DOHH2 (cell line): ENCODE measurements around the gene TSPAN17.

Experiments used
- H3F3A ChIP-seq: fragments of 200-600 bp; sonication (generic), shearing (Covaris generic); 2 replicates; pipeline ENCODE4 v1.6.0; 2016; ENCODE audit warnings: antibody characterized with exemption, mild to moderate bottlenecking; ENCODE audit not compliant: control insufficient read depth, insufficient read depth
- H3K27ac ChIP-seq: fragments of 200-600 bp; sonication (generic); 2 replicates; pipeline ENCODE4 v1.5.1; 2014; ENCODE audit warnings: low read depth, mild to moderate bottlenecking, low read length, moderate library complexity
- H3K27me3 ChIP-seq: fragments of 200-600 bp; sonication (generic); 2 replicates; pipeline ENCODE4 v1.6.1; 2014; ENCODE audit warnings: mild to moderate bottlenecking, low read length, mixed read lengths; ENCODE audit not compliant: control insufficient read depth
- H3K36me3 ChIP-seq: fragments of 200-600 bp; sonication (generic); 2 replicates; pipeline ENCODE4 v1.6.1; 2014; ENCODE audit warnings: mild to moderate bottlenecking, low read length, moderate library complexity, mixed read lengths; ENCODE audit not compliant: control insufficient read depth
- H3K4me1 ChIP-seq: fragments of 200-600 bp; sonication (generic); 2 replicates; pipeline ENCODE4 v1.6.1; 2014; ENCODE audit warnings: mild to moderate bottlenecking, low read length, mixed read lengths; ENCODE audit not compliant: control insufficient read depth
- H3K4me2 ChIP-seq: fragments of 200-600 bp; sonication (generic); 2 replicates; pipeline ENCODE4 v1.6.0; 2014; ENCODE audit warnings: mild to moderate bottlenecking, low read length, moderate library complexity
- H3K4me3 ChIP-seq: fragments of 200-600 bp; sonication (generic); 2 replicates; pipeline ENCODE4 v1.5.1; 2014; ENCODE audit warnings: mild to moderate bottlenecking, low read length, mixed read lengths
- H3K79me2 ChIP-seq: fragments of 200-600 bp; sonication (generic); 2 replicates; pipeline ENCODE4 v1.6.1; 2014; ENCODE audit warnings: mild to moderate bottlenecking, low read length, mixed read lengths; ENCODE audit not compliant: control insufficient read depth
- H3K9me2 ChIP-seq: fragments of 200-600 bp; sonication (generic); replicated peaks from 2 replicates; pipeline ENCODE4 v1.6.1; 2014; ENCODE audit warnings: mild to moderate bottlenecking, low read length, mixed read lengths; ENCODE audit not compliant: control insufficient read depth
- H3K9me3 ChIP-seq: fragments of 200-600 bp; sonication (generic); 2 replicates; pipeline ENCODE4 v1.6.1; 2014; ENCODE audit warnings: antibody characterized with exemption, low read length, mixed read lengths; ENCODE audit not compliant: control insufficient read depth, insufficient read depth
- H4K20me1 ChIP-seq: fragments of 200-600 bp; sonication (generic); 2 replicates; pipeline ENCODE4 v1.6.0; 2014; ENCODE audit warnings: low read depth, mild to moderate bottlenecking, antibody characterized with exemption, low read length, moderate library complexity; ENCODE audit not compliant: control insufficient read depth, insufficient read depth
- CTCF ChIP-seq: fragments of 200-600 bp; sonication (generic); IDR thresholded peaks from one replicate; pipeline ENCODE4 v1.5.1; 2014; ENCODE audit warnings: antibody characterized with exemption, mild to moderate bottlenecking, low read depth, low read length; ENCODE audit not compliant: poor library complexity, severe bottlenecking
- EZH2phosphoT487 ChIP-seq: fragments of 200-600 bp; sonication (generic); IDR thresholded peaks from 2 replicates; pipeline ENCODE4 v1.6.1; 2017; ENCODE audit warnings: borderline replicate concordance, mild to moderate bottlenecking, antibody characterized with exemption, low read length, moderate library complexity, mixed read lengths

TSPAN17 gene

GRCh38 chr5:176660860-176661641 is 13.8 kb downstream of the TSPAN17 start:
- peaks cover 3% of the 10 kb centered on the region; the same call in 1 of the 2 replicates for H3K27me3 ChIP-seq
- no peaks in the 10 kb centered on the region for H3F3A ChIP-seq
- no peaks in the 10 kb centered on the region for H3K36me3 ChIP-seq
- H3K9me3 ChIP-seq: no peaks in the 10 kb centered on the region
- peaks cover 3% of the 10 kb centered on the region; the same call in 1 of the 2 replicates for H4K20me1 ChIP-seq
- H3K27ac ChIP-seq: no peak overlapping the region
- no peaks in the 10 kb centered on the region for H3K9me2 ChIP-seq
- no peak overlapping the region for H3K4me2 ChIP-seq
- no peaks in the 10 kb centered on the region for H3K4me1 ChIP-seq
- H3K79me2 ChIP-seq: no peaks in the 10 kb centered on the region
- no peak overlapping the region for H3K4me3 ChIP-seq
- peak; percentile 98 for TF ChIP-seq CTCF
- no peak for TF ChIP-seq EZH2phosphoT487

- Histone ChIP-seq H3K4me1 (no peaks in the 10 kb centered on the region), H3F3A (no peaks in the 10 kb centered on the region), H3K36me3 (no peaks in the 10 kb centered on the region), H3K4me3 (no peak overlapping the region), H3K79me2 (no peaks in the 10 kb centered on the region), H4K20me1 (peaks cover 3% of the 10 kb centered on the region; the same call in 1 of the 2 replicates), H3K27me3 (peaks cover 3% of the 10 kb centered on the region; the same call in 1 of the 2 replicates), H3K4me2 (no peak overlapping the region), H3K9me3 (no peaks in the 10 kb centered on the region), H3K9me2 (no peaks in the 10 kb centered on the region), H3K27ac (no peak overlapping the region)
- TF ChIP-seq CTCF: no peak
- no peak for TF ChIP-seq EZH2phosphoT487
Measured at GRCh38 chr5:176661676-176662075, 14.4 kb downstream of the TSPAN17 start.

GRCh38 chr5:176662371-176663333 is 15.4 kb downstream of the TSPAN17 start:
- Histone ChIP-seq H3K79me2 (no peaks in the 10 kb centered on the region), H3K27ac (no peak overlapping the region), H3K36me3 (no peaks in the 10 kb centered on the region), H3K9me3 (no peaks in the 10 kb centered on the region), H3K4me2 (no peak overlapping the region), H3F3A (no peaks in the 10 kb centered on the region), H4K20me1 (peaks cover 3% of the 10 kb centered on the region; the same call in 1 of the 2 replicates), H3K27me3 (peaks cover 3% of the 10 kb centered on the region; the same call in 1 of the 2 replicates), H3K4me1 (no peaks in the 10 kb centered on the region), H3K4me3 (no peak overlapping the region), H3K9me2 (no peaks in the 10 kb centered on the region)
- TF ChIP-seq CTCF (no peak), EZH2phosphoT487 (no peak)
